PC-3 (cell line): ENCODE data around the gene DNAJB6. TPM values are rescaled to one million over a fixed set of nuclear protein-coding genes. Genes with fewer than 3 reads are reported as not detected.

Source experiments
- ATAC-seq: fragments of 200-7000 bp; cut with Tn5 transposase; 2 replicates; pipeline ENCODE4 v1.9.1; 2020; ENCODE audit warnings: mild to moderate bottlenecking, moderate library complexity
- BruUV-seq: library from RNA; stranded (reverse); fragments of 400-500 nt; replicated peaks from 2 replicates; lab custom pipeline; 2021; lab: Mats Ljungman, UMichigan
- CTCF ChIA-PET: fragments of 300-600 bp; sonication (Branson Sonifier 250); formaldehyde crosslinking; loops from one replicate; lab custom pipeline; 2022; ENCODE audit warnings: antibody characterized with exemption; lab: Charles Lee
- POLR2A ChIA-PET: fragments of 300-600 bp; sonication (Branson Sonifier 250); formaldehyde crosslinking; loops from one replicate; lab custom pipeline; 2022; ENCODE audit warnings: antibody characterized with exemption; ENCODE audit not compliant: unreplicated experiment; lab: Charles Lee
- DNase-seq: peaks from one replicate; pipeline ENCODE4 v3.0.0-alpha.2; 2015
- H2AFZ ChIP-seq: fragments of 300-600 bp; sonication (generic); 2 replicates; pipeline ENCODE4 v1.6.0; 2016; ENCODE audit warnings: antibody characterized with exemption, low read length
- H3F3A ChIP-seq: fragments of 300-600 bp; sonication (generic); one replicate; pipeline ENCODE4 v1.6.0; 2017; ENCODE audit warnings: antibody characterized with exemption, low read length, control low read depth, mild to moderate bottlenecking; ENCODE audit not compliant: unreplicated experiment
- H3K27ac ChIP-seq: fragments of 300-600 bp; sonication (generic); 2 replicates; pipeline ENCODE4 v1.5.1; 2016; ENCODE audit warnings: mild to moderate bottlenecking, low read length
- H3K27me3 ChIP-seq: fragments of 300-600 bp; sonication (generic); 2 replicates; pipeline ENCODE4 v1.6.1; 2016; ENCODE audit warnings: low read length, mixed read lengths
- H3K36me3 ChIP-seq: fragments of 300-600 bp; sonication (generic); 2 replicates; pipeline ENCODE4 v1.6.1; 2016; ENCODE audit warnings: low read depth, mixed run types, low read length, mixed read lengths
- H3K4me1 ChIP-seq: fragments of 300-600 bp; sonication (generic); 2 replicates; pipeline ENCODE4 v1.5.1; 2016; ENCODE audit warnings: low read length; ENCODE audit not compliant: insufficient read depth
- H3K4me2 ChIP-seq: fragments of 300-600 bp; sonication (generic); 2 replicates; pipeline ENCODE4 v1.6.0; 2016; ENCODE audit warnings: low read length
- H3K4me3 ChIP-seq: fragments of 300-600 bp; sonication (generic); 2 replicates; pipeline ENCODE4 v1.5.1; 2016; ENCODE audit warnings: mild to moderate bottlenecking, low read length, mixed read lengths
- H3K79me2 ChIP-seq: fragments of 300-600 bp; sonication (generic); 2 replicates; pipeline ENCODE4 v1.6.1; 2017; ENCODE audit warnings: low read length, mixed read lengths
- H3K9ac ChIP-seq: fragments of 300-600 bp; sonication (generic); 2 replicates; pipeline ENCODE4 v1.6.0; 2016; ENCODE audit warnings: mild to moderate bottlenecking, low read length
- H3K9me2 ChIP-seq: fragments of 300-600 bp; sonication (generic); replicated peaks from 2 replicates; pipeline ENCODE4 v1.6.1; 2016; ENCODE audit warnings: mixed run types, low read length, mixed read lengths
- H3K9me3 ChIP-seq: fragments of 300-600 bp; sonication (generic); 2 replicates; pipeline ENCODE4 v1.6.1; 2016; ENCODE audit warnings: low read length, mixed read lengths
- H4K20me1 ChIP-seq: fragments of 300-600 bp; sonication (generic); 2 replicates; pipeline ENCODE4 v1.6.1; 2016; ENCODE audit warnings: low read length, mixed read lengths
- EZH2 ChIP-seq: fragments of 300-600 bp; sonication (generic); IDR thresholded peaks from one replicate; pipeline ENCODE4 v1.6.1; 2017; ENCODE audit warnings: antibody characterized with exemption, mild to moderate bottlenecking, low read length; ENCODE audit not compliant: unreplicated experiment
- EZH2phosphoT487 ChIP-seq: fragments of 300-600 bp; sonication (generic); IDR thresholded peaks from 2 replicates; pipeline ENCODE4 v1.6.1; 2018; ENCODE audit warnings: mild to moderate bottlenecking, antibody characterized with exemption, low read length, borderline replicate concordance
- intact Hi-C: fragments of 100-400 bp; cut with micrococcal nuclease; formaldehyde crosslinking; loops from 2 replicates; pipeline ENCODE4 v1.9.0; 2023
- total RNA-seq: library from RNA; depleted of rRNA; stranded (reverse); fragments of >200 nt; gene quantifications from 2 replicates; pipeline ENCODE4 v1.2.3, GENCODE V29; 2014
- TF ChIP-seq, protein P1 (sequence below): fragments of 300-600 bp; sonication (generic); conservative IDR thresholded peaks from 2 replicates; pipeline ENCODE4 v1.5.1; 2017; ENCODE audit warnings: antibody characterized with exemption, low read depth, mild to moderate bottlenecking, low read length

Gene DNAJB6
- total RNA-seq, 1 experiment from 2014 or later, result 151 TPM

DNA sequence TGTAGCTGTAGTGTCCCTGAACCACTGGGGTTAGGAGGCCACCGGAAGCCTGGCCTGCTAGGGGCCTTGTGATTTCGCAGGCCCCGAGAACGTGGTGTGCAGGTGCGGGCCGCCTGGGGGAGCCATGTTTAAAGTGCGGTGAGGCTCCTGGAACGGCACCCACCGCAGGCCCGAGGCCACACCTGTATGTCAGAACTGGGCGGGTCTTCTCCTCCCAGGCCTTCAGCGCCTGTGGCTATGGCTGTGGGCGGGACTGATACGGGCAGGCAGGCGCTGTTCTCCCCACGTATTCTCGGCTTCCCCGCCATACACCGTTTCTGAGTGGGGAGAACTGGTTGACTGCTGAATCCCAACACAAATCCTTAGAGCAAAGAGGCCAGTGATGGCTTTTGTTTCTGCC is 74.8 kb downstream of the DNAJB6 start:
- BruUV-seq, result TSS peak; percentile 55
- Histone ChIP-seq H3K36me3 (peaks cover 19% of the 10 kb centered on the region; the same call in 1 of the 2 replicates), H3K4me2 (peak overlapping the region; percentile 69), H3K27ac (peak overlapping the region; percentile 99), H3K9me2 (no peaks in the 10 kb centered on the region), H3K9me3 (no peaks in the 10 kb centered on the region), H3K4me1 (peaks cover 33% of the 10 kb centered on the region), H3K9ac (peak overlapping the region; percentile 87), H3K27me3 (no peaks in the 10 kb centered on the region), H3F3A (no peaks in the 10 kb centered on the region), H4K20me1 (no peaks in the 10 kb centered on the region), H3K79me2 (peaks cover 12% of the 10 kb centered on the region; the same call in 1 of the 2 replicates), H3K4me3 (peak overlapping the region; percentile 24; the same call in 1 of the 2 replicates), H2AFZ (peak overlapping the region; percentile 29; the same call in 1 of the 2 replicates)
- ATAC-seq (peak; percentile 84), DNase-seq (peak; percentile 81)
- ChIA-PET CTCF (no interaction called here), POLR2A (no interaction called here)
- no peak for TF ChIP-seq EZH2phosphoT487
- TF ChIP-seq, protein P1, sequence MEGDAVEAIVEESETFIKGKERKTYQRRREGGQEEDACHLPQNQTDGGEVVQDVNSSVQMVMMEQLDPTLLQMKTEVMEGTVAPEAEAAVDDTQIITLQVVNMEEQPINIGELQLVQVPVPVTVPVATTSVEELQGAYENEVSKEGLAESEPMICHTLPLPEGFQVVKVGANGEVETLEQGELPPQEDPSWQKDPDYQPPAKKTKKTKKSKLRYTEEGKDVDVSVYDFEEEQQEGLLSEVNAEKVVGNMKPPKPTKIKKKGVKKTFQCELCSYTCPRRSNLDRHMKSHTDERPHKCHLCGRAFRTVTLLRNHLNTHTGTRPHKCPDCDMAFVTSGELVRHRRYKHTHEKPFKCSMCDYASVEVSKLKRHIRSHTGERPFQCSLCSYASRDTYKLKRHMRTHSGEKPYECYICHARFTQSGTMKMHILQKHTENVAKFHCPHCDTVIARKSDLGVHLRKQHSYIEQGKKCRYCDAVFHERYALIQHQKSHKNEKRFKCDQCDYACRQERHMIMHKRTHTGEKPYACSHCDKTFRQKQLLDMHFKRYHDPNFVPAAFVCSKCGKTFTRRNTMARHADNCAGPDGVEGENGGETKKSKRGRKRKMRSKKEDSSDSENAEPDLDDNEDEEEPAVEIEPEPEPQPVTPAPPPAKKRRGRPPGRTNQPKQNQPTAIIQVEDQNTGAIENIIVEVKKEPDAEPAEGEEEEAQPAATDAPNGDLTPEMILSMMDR, result peak; percentile 32; the same call in 1 of the 2 replicates
- intact Hi-C loops, result loop anchor here (1.0 to 5.0 kb wide), 3 partner anchors 13 to 201 kb away; no protein-coding TSS in a partner anchor

DNA sequence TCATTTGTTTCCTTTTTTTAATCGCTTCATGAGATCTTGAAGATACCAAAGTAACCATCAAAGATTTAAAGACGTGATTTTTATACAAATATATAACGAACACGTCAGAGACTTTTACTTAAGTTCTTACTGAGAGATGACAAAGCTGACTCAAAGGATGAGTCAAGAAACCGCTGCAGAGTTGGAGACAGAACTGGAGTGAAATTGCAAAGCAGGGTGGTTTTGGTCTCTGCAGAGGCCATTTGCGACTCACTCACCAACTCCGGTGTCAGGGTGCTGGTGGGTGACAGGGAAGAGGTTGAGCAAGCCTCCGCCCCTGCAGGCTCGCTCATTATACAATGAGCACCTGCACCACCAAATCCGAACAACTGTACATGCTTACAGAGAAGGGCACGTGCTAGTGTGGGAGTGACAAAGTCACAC is 75.2 kb downstream of the DNAJB6 start:
- POLR2A ChIA-PET, result no interaction called here
- DNase-seq (peak; percentile 95), ATAC-seq (peak; percentile 82)
- Histone ChIP-seq H3K9me3 (no peaks in the 10 kb centered on the region), H3K4me1 (peaks cover 33% of the 10 kb centered on the region), H3K9me2 (no peaks in the 10 kb centered on the region), H2AFZ (peak overlapping the region; percentile 29; the same call in 1 of the 2 replicates), H3K4me2 (peak overlapping the region; percentile 69), H3K27me3 (no peaks in the 10 kb centered on the region), H3K27ac (peak overlapping the region; percentile 99), H3K36me3 (peaks cover 20% of the 10 kb centered on the region; the same call in 1 of the 2 replicates), H3K79me2 (peaks cover 12% of the 10 kb centered on the region; the same call in 1 of the 2 replicates), H3K9ac (peak overlapping the region; percentile 87), H3F3A (no peaks in the 10 kb centered on the region), H3K4me3 (peak overlapping the region; percentile 24; the same call in 1 of the 2 replicates), H4K20me1 (no peaks in the 10 kb centered on the region)
- TF ChIP-seq EZH2phosphoT487 (no peak), EZH2 (no peak)
- TF ChIP-seq, protein P1, result no peak
- BruUV-seq, result TSS peak; percentile 27
- CTCF ChIA-PET, result no interaction called here
- intact Hi-C loops, result loop anchor here (1.0 to 5.0 kb wide), 3 partner anchors 28 to 200 kb away; no protein-coding TSS in a partner anchor

DNA sequence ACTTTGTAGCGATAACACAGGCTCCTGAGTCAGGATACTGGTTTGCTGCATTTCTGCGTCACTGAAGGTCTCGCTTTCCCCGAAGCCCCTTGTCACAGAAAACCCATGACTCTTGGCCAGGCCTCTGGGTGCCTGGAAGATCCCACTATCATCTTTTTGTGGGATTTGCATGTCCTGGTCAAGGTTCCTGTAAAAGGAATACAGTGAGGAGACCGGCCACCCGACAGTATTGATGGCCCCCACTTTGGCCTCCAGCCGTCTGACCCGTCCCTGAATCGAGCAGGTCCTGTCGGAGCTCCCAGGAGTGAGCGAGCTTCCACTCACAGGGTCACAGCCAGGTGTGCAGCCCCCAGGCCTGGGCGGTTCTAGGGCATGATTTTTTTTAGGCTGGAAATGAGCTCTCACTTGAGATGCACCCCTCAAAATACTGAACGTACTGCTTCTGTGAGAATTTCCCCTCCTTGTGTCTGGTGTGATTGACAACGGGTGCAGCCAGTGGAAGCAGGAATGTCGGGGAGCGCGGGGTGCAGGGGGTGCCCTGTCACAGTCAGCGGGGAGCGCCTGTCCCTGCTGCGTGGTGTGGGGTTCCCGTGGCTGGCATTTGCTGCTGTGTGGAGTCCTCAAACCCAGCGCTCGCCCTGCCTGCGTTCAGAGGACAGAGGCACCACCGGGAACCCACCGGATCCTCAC is 75.8 kb downstream of the DNAJB6 start:
- Histone ChIP-seq H3K9ac (peak overlapping the region; percentile 87), H3K79me2 (peaks cover 12% of the 10 kb centered on the region; the same call in 1 of the 2 replicates), H3K9me3 (no peaks in the 10 kb centered on the region), H4K20me1 (no peaks in the 10 kb centered on the region), H3K4me2 (peak overlapping the region; percentile 69), H3K4me1 (peaks cover 33% of the 10 kb centered on the region), H3K9me2 (no peaks in the 10 kb centered on the region), H3K36me3 (peaks cover 20% of the 10 kb centered on the region; the same call in 1 of the 2 replicates), H2AFZ (no peak overlapping the region), H3K27me3 (no peaks in the 10 kb centered on the region), H3K4me3 (peak overlapping the region; percentile 13; the same call in 1 of the 2 replicates), H3F3A (no peaks in the 10 kb centered on the region), H3K27ac (peak overlapping the region; percentile 99)
- ATAC-seq (no peak), DNase-seq (no peak)
- intact Hi-C loops, result loop anchor here (1.0 to 5.0 kb wide), 3 partner anchors 28 to 200 kb away; no protein-coding TSS in a partner anchor
- BruUV-seq, result no TSS peak
- ChIA-PET CTCF (no interaction called here), POLR2A (no interaction called here)
- TF ChIP-seq, protein P1, result no peak
- TF ChIP-seq EZH2 (no peak), EZH2phosphoT487 (no peak)
